ENCODE results near the gene KRT16.
"Not testable (repeated sequence)": the region's sequence is repeated elsewhere in the genome, so short reads cannot be mapped to it uniquely, and the experiment has no call there.

The KRT16 gene

GRCh38 chr17:41580244-41580575 lies 32.4 kb downstream of the KRT16 start:
- Mint-ChIP-seq H3K27me3 (peaks cover 21% of the 10 kb centered on the region), H3K27ac (no peak overlapping the region), H3K4me3 (no peak overlapping the region), H3K36me3 (ENCODE audit: low read depth) (no peaks in the 10 kb centered on the region), H3K4me1 (no peaks in the 10 kb centered on the region), H3K9me3 (no peaks in the 10 kb centered on the region)
- no peak for ATAC-seq
- DNase-seq = no peak

GRCh38 chr17:41579484-41580243 lies 32.9 kb downstream of the KRT16 start:
- H3K27me3 Mint-ChIP-seq = peaks cover 24% of the 10 kb centered on the region
- DNase-seq (peak; percentile 78), ATAC-seq (peak; percentile 87)
- no peaks in the 10 kb centered on the region for H3K36me3 Mint-ChIP-seq (ENCODE audit: low read depth)
- no peaks in the 10 kb centered on the region for H3K4me1 Mint-ChIP-seq
- no peaks in the 10 kb centered on the region for H3K9me3 Mint-ChIP-seq
- no peak overlapping the region for H3K27ac Mint-ChIP-seq
- H3K4me3 Mint-ChIP-seq = no peak overlapping the region

GRCh38 chr17:41578971-41579370 lies 33.6 kb downstream of the KRT16 start:
- ATAC-seq (no peak), DNase-seq (no peak)
- Mint-ChIP-seq H3K27me3 (peaks cover 24% of the 10 kb centered on the region), H3K36me3 (ENCODE audit: low read depth) (no peaks in the 10 kb centered on the region), H3K27ac (no peak overlapping the region), H3K4me1 (no peaks in the 10 kb centered on the region), H3K9me3 (no peaks in the 10 kb centered on the region), H3K4me3 (no peak overlapping the region)

GRCh38 chr17:41578538-41578937 lies 34.0 kb downstream of the KRT16 start:
- no peaks in the 10 kb centered on the region for H3K9me3 Mint-ChIP-seq
- no peaks in the 10 kb centered on the region for H3K4me1 Mint-ChIP-seq

GRCh38 chr17:41576740-41577139 lies 35.8 kb downstream of the KRT16 start:
- H3K9me3 Mint-ChIP-seq; H3K27ac Mint-ChIP-seq; H3K4me1 Mint-ChIP-seq; ATAC-seq; H3K36me3 Mint-ChIP-seq (ENCODE audit: low read depth); H3K4me3 Mint-ChIP-seq; DNase-seq: not testable (repeated sequence)
- H3K27me3 Mint-ChIP-seq = peaks cover 36% of the 10 kb centered on the region

More at GRCh38 chr17:41578538-41578937, 34.0 kb downstream of the KRT16 start:
- no peak for ATAC-seq
- Mint-ChIP-seq H3K4me3 (no peak overlapping the region), H3K27ac (no peak overlapping the region), H3K27me3 (peaks cover 26% of the 10 kb centered on the region), H3K36me3 (ENCODE audit: low read depth) (no peaks in the 10 kb centered on the region)
- no peak for DNase-seq

GRCh38 chr17:41575336-41575735 lies 37.2 kb downstream of the KRT16 start:
- no peak for DNase-seq

GRCh38 chr17:41571561-41572434 lies 40.8 kb downstream of the KRT16 start, which contains the start of gene KRT9:
Gene KRT9, minus strand, starts transcription at chr17:41572059. Its CDS starts 67 bp downstream, at chr17:41571992.
- DNase-seq (no peak), ATAC-seq (no peak)
- H3K9me3 Mint-ChIP-seq = peaks cover 7% of the 10 kb centered on the region
- H3K27me3 Mint-ChIP-seq = peaks cover 23% of the 10 kb centered on the region
- no peaks in the 10 kb centered on the region for H3K36me3 Mint-ChIP-seq (ENCODE audit: low read depth)
- no peak within 1 kb of the TSS for H3K27ac Mint-ChIP-seq
- H3K4me3 Mint-ChIP-seq = no peak within 1 kb of the TSS
- H3K4me1 Mint-ChIP-seq = peaks cover 7% of the 10 kb centered on the region

More at GRCh38 chr17:41575336-41575735, 37.2 kb downstream of the KRT16 start:
- H3K4me3 Mint-ChIP-seq = no peak overlapping the region
- H3K36me3 Mint-ChIP-seq (ENCODE audit: low read depth) = no peaks in the 10 kb centered on the region
- no peaks in the 10 kb centered on the region for H3K4me1 Mint-ChIP-seq
- no peaks in the 10 kb centered on the region for H3K9me3 Mint-ChIP-seq
- ATAC-seq = no peak
- peaks cover 37% of the 10 kb centered on the region for H3K27me3 Mint-ChIP-seq
- H3K27ac Mint-ChIP-seq = no peak overlapping the region

GRCh38 chr17:41567317-41567716 lies 45.2 kb downstream of the KRT16 start:
- ATAC-seq (no peak), DNase-seq (no peak)
- Mint-ChIP-seq H3K27me3 (peaks cover 12% of the 10 kb centered on the region), H3K36me3 (ENCODE audit: low read depth) (no peaks in the 10 kb centered on the region), H3K4me1 (peaks cover 7% of the 10 kb centered on the region), H3K27ac (peak overlapping the region; percentile 53), H3K9me3 (peaks cover 7% of the 10 kb centered on the region), H3K4me3 (no peak overlapping the region)

- DNase-seq = no peak
- peaks cover 18% of the 10 kb centered on the region for H3K27me3 Mint-ChIP-seq
- peaks cover 7% of the 10 kb centered on the region for H3K4me1 Mint-ChIP-seq
- no peaks in the 10 kb centered on the region for H3K36me3 Mint-ChIP-seq (ENCODE audit: low read depth)
- H3K27ac Mint-ChIP-seq = no peak overlapping the region
- ATAC-seq = no peak
- H3K4me3 Mint-ChIP-seq = no peak overlapping the region
- peaks cover 7% of the 10 kb centered on the region for H3K9me3 Mint-ChIP-seq
Observed at GRCh38 chr17:41565338-41565737, 47.2 kb downstream of the KRT16 start.

- ATAC-seq (no peak), DNase-seq (no peak)
- Mint-ChIP-seq H3K36me3 (ENCODE audit: low read depth) (no peaks in the 10 kb centered on the region), H3K9me3 (peaks cover 7% of the 10 kb centered on the region), H3K27me3 (peaks cover 22% of the 10 kb centered on the region), H3K4me1 (peaks cover 7% of the 10 kb centered on the region), H3K27ac (no peak overlapping the region), H3K4me3 (no peak overlapping the region)
Observed at GRCh38 chr17:41563607-41564170, 48.9 kb downstream of the KRT16 start.

GRCh38 chr17:41561554-41561953 lies 51.0 kb downstream of the KRT16 start:
- Mint-ChIP-seq H3K9me3 (no peaks in the 10 kb centered on the region), H3K4me3 (no peak overlapping the region), H3K27ac (no peak overlapping the region), H3K4me1 (no peaks in the 10 kb centered on the region), H3K27me3 (peaks cover 32% of the 10 kb centered on the region), H3K36me3 (ENCODE audit: low read depth) (no peaks in the 10 kb centered on the region)
- ATAC-seq = no peak
- no peak for DNase-seq

Measured in activated naive CD8-positive, alpha-beta T cell treated with anti-CD3 and anti-CD28 coated beads, Interleukin-2, amount 50 U/mL, for 24 hours (primary cell).